ENCODE results near the gene CPA5. TPM values are rescaled to one million over a fixed set of nuclear protein-coding genes. Genes with fewer than 3 reads are reported as not detected.
"Not testable (repeated sequence)": the region's sequence is repeated elsewhere in the genome, so short reads cannot be mapped to it uniquely, and the experiment has no call there.

Gene CPA5
- total RNA-seq, 1 experiment from 2014 or later: not detected

DNA sequence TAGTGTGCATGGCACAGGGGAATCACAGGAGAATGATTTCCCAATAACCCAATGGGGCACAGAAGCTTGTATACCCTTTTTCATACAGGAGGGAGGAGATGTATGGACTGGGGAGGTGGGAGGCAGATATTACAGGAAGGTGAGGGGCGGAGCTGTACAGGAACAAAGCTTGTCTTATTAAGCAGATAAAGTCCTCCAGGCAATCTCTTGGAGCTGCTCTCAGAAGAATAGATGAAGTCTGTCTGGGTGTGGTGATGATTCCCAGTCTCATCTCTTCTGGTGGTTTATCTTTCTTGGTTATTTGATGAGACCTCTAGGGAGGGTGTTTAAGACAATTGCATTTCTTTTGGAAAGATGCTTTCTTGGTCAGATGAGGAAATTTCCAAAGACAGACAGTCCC is 25.1 kb upstream of the CPA5 start:
- H2BK12ac ChIP-seq (ENCODE audit: insufficient read length, low read depth, low read length): no peak overlapping the region
- WGBS (ENCODE audit: extremely low coverage, insufficient read length, low lambda C conversion rate): no CpG with 5 or more reads among the region's 1 CpG

DNA sequence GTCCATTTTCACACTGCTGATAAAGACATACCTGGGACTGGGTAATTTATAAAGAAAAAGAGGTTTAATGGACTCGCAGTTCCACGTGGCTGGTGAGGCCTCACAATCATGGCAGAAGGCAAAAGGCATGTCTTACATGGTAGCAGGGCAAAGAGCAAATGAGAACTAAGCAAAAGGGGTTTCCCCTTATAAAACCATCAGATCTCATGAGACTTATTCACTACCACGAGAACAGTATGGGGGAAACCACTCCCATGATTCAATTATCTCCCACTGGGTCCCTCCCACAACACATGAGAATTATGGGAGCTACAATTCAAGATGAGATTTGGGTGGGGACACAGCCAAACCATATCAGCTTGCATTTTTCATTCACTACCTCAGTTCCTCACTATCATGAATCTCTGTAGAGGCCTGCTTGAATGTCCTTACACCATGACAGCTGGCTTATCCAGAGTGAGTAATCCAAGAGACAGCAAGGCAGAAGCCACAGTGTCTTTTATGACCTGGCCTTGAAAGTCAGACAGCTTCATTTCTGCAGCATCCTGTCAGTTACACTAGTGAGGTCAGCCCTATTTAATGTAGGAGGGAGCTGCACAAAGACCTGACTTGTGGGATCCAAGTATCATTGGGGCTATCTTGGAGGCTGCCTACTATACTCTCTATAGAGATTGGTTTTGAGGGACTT is 22.9 kb upstream of the CPA5 start:
- not testable (repeated sequence) for H3K27me3 Mint-ChIP-seq (ENCODE audit: low read depth); H3K4me2 ChIP-seq (ENCODE audit: insufficient read depth, insufficient read length, low read length); H2BK120ac ChIP-seq (ENCODE audit: low read depth, low read length, poor library complexity, severe bottlenecking); H2BK5ac ChIP-seq (ENCODE audit: insufficient read length, low read length); H3K36me3 Mint-ChIP-seq (ENCODE audit: insufficient read depth in 1 of 3, low read depth in 3 of 3); H3K9ac ChIP-seq (ENCODE audit: extremely low read depth, insufficient read length, low read length); H3K9me3 Mint-ChIP-seq; H3K9me3 ChIP-seq (ENCODE audit: control insufficient read depth, low read depth, low read length); DNase-seq; H2BK12ac ChIP-seq (ENCODE audit: insufficient read length, low read depth, low read length); H4K5ac ChIP-seq (ENCODE audit: insufficient read length, low read depth, low read length); H3K27ac ChIP-seq (ENCODE audit: insufficient read length, low read depth, low read length); H3K27me3 ChIP-seq (ENCODE audit: insufficient read depth, low read length); H3K4ac ChIP-seq (ENCODE audit: low read depth, low read length); H2AK5ac ChIP-seq (ENCODE audit: insufficient read length, low read length); H3K18ac ChIP-seq (ENCODE audit: insufficient read length, low read depth, low read length); H3K14ac ChIP-seq (ENCODE audit: insufficient read depth, low read length); H3T11ph ChIP-seq (ENCODE audit: low read length); H4K91ac ChIP-seq (ENCODE audit: insufficient read length, low read depth, low read length); H3K27ac Mint-ChIP-seq; H2BK15ac ChIP-seq (ENCODE audit: low read depth, low read length); H3K79me1 ChIP-seq (ENCODE audit: insufficient read depth, low read depth, low read length, poor library complexity, severe bottlenecking); H3K4me3 Mint-ChIP-seq; H3K56ac ChIP-seq (ENCODE audit: insufficient read length, low read depth, low read length); H3K23ac ChIP-seq (ENCODE audit: insufficient read length, low read depth, low read length); H3K4me1 ChIP-seq (ENCODE audit: insufficient read depth, low read length); H2AFZ ChIP-seq (ENCODE audit: low read length); H4K20me1 ChIP-seq (ENCODE audit: control insufficient read depth, insufficient read depth, insufficient read length); H3K23me2 ChIP-seq (ENCODE audit: insufficient read length, low read depth, low read length, poor library complexity, severe bottlenecking); H3K79me2 ChIP-seq (ENCODE audit: insufficient read depth, low read length); H4K8ac ChIP-seq (replicated peaks; ENCODE audit: insufficient read length, low read depth, low read length); H2BK20ac ChIP-seq (ENCODE audit: low read depth, low read length, poor library complexity, severe bottlenecking)
- peaks cover 14% of the 10 kb centered on the region in 2 experiments for H3K4me1 Mint-ChIP-seq
- no CpG with 5 or more reads among the region's 3 CpGs for whole genome bisulfite sequencing (ENCODE audit: extremely low coverage, insufficient read length, low lambda C conversion rate)

More for the DNA sequence above, 25.1 kb upstream of the CPA5 start:
- Histone ChIP-seq H3K56ac (ENCODE audit: insufficient read length, low read depth, low read length) (no peak overlapping the region), H3K9me3 (ENCODE audit: control insufficient read depth, low read depth, low read length) (no peaks in the 10 kb centered on the region), H3K79me2 (ENCODE audit: insufficient read depth, low read length) (no peaks in the 10 kb centered on the region), H2BK5ac (ENCODE audit: insufficient read length, low read length) (no peak overlapping the region), H3K27ac (ENCODE audit: insufficient read length, low read depth, low read length) (no peak overlapping the region), H3K79me1 (ENCODE audit: insufficient read depth, low read depth, low read length, poor library complexity, severe bottlenecking) (no peaks in the 10 kb centered on the region), H3K27me3 (ENCODE audit: insufficient read depth, low read length) (no peaks in the 10 kb centered on the region), H3K9ac (ENCODE audit: extremely low read depth, insufficient read length, low read length) (no peak overlapping the region), H4K91ac (ENCODE audit: insufficient read length, low read depth, low read length) (no peak overlapping the region), H2AFZ (ENCODE audit: low read length) (no peak overlapping the region), H3K14ac (ENCODE audit: insufficient read depth, low read length) (no peak overlapping the region), H3K23me2 (ENCODE audit: insufficient read length, low read depth, low read length, poor library complexity, severe bottlenecking) (no peaks in the 10 kb centered on the region), H3K4me2 (ENCODE audit: insufficient read depth, insufficient read length, low read length) (no peak overlapping the region), H2BK20ac (ENCODE audit: low read depth, low read length, poor library complexity, severe bottlenecking) (no peak overlapping the region), H2BK120ac (ENCODE audit: low read depth, low read length, poor library complexity, severe bottlenecking) (no peak overlapping the region), H3K18ac (ENCODE audit: insufficient read length, low read depth, low read length) (no peak overlapping the region), H3K23ac (ENCODE audit: insufficient read length, low read depth, low read length) (no peak overlapping the region), H3K4me1 (ENCODE audit: insufficient read depth, low read length) (no peaks in the 10 kb centered on the region), H3K4ac (ENCODE audit: low read depth, low read length) (no peak overlapping the region), H4K5ac (ENCODE audit: insufficient read length, low read depth, low read length) (no peak overlapping the region), H3T11ph (ENCODE audit: low read length) (no peak overlapping the region), H4K8ac (replicated peaks; ENCODE audit: insufficient read length, low read depth, low read length) (no peak overlapping the region), H2AK5ac (ENCODE audit: insufficient read length, low read length) (no peak overlapping the region), H2BK15ac (ENCODE audit: low read depth, low read length) (no peak overlapping the region), H4K20me1 (ENCODE audit: control insufficient read depth, insufficient read depth, insufficient read length) (no peaks in the 10 kb centered on the region)
- Mint-ChIP-seq H3K4me3 (no peak overlapping the region), H3K27me3 (ENCODE audit: low read depth) (no peaks in the 10 kb centered on the region; the same call in none of the 2 replicates), H3K9me3 (no peaks in the 10 kb centered on the region), H3K36me3 (ENCODE audit: insufficient read depth in 1 of 3, low read depth in 3 of 3) (no peaks in the 10 kb centered on the region; a peak in 1 of 7 replicates), H3K4me1 (peaks cover 10 to 14% of the 10 kb centered on the region in 2 experiments), H3K27ac (peak overlapping the region in 1 of 3 experiments; percentile 31; a peak in 1 of 7 replicates)
- DNase-seq: no peak
- no peak for TF ChIP-seq CTCF (conservative IDR thresholded peaks at IDR 0.05)
